HUES6 (cell line): ENCODE data around the gene ADH4.
A peak's percentile ranks its signal among the peaks of the same experiment; 100 is the strongest.
"Not testable (repeated sequence)": the region's sequence is repeated elsewhere in the genome, so short reads cannot be mapped to it uniquely, and the experiment has no call there.

Experiments
- H3K27ac ChIP-seq: 2 replicates; pipeline ENCODE4 v1.7.0; 2013; ENCODE audit warnings: low read depth, mild to moderate bottlenecking, low read length, inconsistent platforms
- H3K27me3 ChIP-seq: 2 replicates; pipeline ENCODE4 v1.6.1; 2013; ENCODE audit warnings: low read length; ENCODE audit not compliant: control insufficient read depth, insufficient read depth
- H3K36me3 ChIP-seq: 2 replicates; pipeline ENCODE4 v1.6.1; 2013; ENCODE audit warnings: low read length; ENCODE audit not compliant: control insufficient read depth, insufficient read depth
- H3K4me1 ChIP-seq: 2 replicates; pipeline ENCODE4 v1.6.1; 2013; ENCODE audit warnings: low read length; ENCODE audit not compliant: control insufficient read depth, insufficient read depth
- H3K4me3 ChIP-seq: 2 replicates; pipeline ENCODE4 v1.5.1; 2013; ENCODE audit warnings: low read depth, low read length
- H3K9ac ChIP-seq: one replicate; pipeline ENCODE4 v1.6.1; 2013; ENCODE audit warnings: mild to moderate bottlenecking, low read length
- H3K9me3 ChIP-seq: 2 replicates; pipeline ENCODE4 v1.6.1; 2013; ENCODE audit warnings: low read depth, low read length; ENCODE audit not compliant: control insufficient read depth, insufficient read depth

ADH4 gene

GRCh38 chr4:99100876-99101275 is 43.2 kb downstream of the ADH4 start:
- Histone ChIP-seq H3K27me3 (no peaks in the 10 kb centered on the region), H3K4me3 (no peak overlapping the region), H3K27ac (no peak overlapping the region), H3K36me3 (no peaks in the 10 kb centered on the region), H3K9me3 (peaks cover 12% of the 10 kb centered on the region), H3K4me1 (no peaks in the 10 kb centered on the region), H3K9ac (no peak overlapping the region)

DNA sequence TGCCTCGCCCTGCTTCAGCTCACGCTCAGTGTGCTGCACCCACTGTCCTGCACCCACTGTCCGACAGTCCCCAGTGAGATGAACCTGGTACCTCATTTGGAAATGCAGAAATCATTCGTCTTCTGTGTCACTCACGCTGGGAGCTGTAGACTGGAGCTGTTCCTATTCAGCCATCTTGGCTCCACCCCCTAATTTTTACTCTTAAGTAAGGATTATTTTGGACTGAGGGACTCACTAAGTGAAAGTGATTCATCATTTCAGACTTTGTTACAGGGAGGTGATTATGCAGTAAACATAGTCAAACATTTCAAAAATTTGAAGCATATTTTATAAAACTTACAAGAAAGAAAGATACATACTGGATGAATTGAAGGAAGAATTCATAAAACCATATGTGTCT is 44.3 kb downstream of the ADH4 start:
- H3K9me3 ChIP-seq: peaks cover 12% of the 10 kb centered on the region
- not testable (repeated sequence) for H3K4me1 ChIP-seq, H3K27ac ChIP-seq, H3K9ac ChIP-seq, H3K4me3 ChIP-seq, H3K27me3 ChIP-seq, H3K36me3 ChIP-seq

DNA sequence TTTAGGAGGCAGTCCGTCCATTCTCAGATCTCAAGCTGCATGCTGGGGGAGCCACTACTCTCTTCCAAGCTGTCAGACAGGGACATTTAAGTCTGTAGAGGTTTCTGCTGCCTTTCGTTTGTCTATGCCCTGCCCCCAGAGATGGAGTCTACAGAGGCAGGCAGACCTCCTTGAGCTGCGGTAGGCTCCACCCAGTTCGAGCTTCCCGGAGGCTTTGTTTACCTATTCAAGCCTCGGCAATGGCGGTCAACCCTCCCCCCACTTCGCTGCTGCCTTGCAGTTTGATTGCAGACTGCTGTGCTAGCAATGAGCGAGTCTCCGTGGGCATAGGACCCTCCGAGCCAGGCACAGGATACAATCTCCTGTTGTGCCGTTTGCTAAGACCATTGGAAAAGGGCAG is 44.8 kb downstream of the ADH4 start:
- no peak overlapping the region for H3K9ac ChIP-seq
- peaks cover 12% of the 10 kb centered on the region for H3K9me3 ChIP-seq
- H3K27me3 ChIP-seq: no peaks in the 10 kb centered on the region
- no peak overlapping the region for H3K27ac ChIP-seq
- H3K4me3 ChIP-seq: no peak overlapping the region
- H3K4me1 ChIP-seq: no peaks in the 10 kb centered on the region
- H3K36me3 ChIP-seq: no peaks in the 10 kb centered on the region

DNA sequence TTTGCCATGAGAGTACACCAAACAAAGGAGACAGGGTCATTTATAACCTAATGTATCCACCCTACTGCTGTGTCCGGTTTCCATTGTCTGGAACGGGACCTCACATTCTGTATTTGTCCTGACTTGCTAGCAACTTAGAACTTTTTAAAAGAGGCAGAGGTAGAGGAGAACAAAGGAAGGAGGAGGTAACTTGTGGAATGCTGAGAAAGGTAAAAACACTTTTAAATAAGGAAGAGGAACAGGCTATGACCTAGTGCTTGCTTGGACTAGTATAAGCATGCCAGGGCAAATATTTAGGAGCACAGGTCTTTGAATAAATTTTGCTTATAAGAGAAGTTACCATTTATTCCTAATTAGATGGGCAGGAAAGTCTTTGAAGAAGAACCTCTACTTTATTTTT is 52.3 kb downstream of the ADH4 start:
- not testable (repeated sequence) for H3K4me3 ChIP-seq, H3K27ac ChIP-seq, H3K27me3 ChIP-seq, H3K9me3 ChIP-seq, H3K36me3 ChIP-seq, H3K9ac ChIP-seq
- 0 out of 2 replicates have a peak, but pooled peaks cover 11% of the 10 kb centered on the region for H3K4me1 ChIP-seq

- no peaks in the 10 kb centered on the region for H3K36me3 ChIP-seq
- H3K27ac ChIP-seq: 0 out of 2 replicates have a peak overlapping the region, but pooled peaks have one; percentile 23
- H3K9me3 ChIP-seq: no peaks in the 10 kb centered on the region
- peak overlapping the region; percentile 84; the same call in 1 of the 2 replicates for H3K4me3 ChIP-seq
- H3K9ac ChIP-seq: no peak overlapping the region
- peaks cover 14% of the 10 kb centered on the region for H3K4me1 ChIP-seq
- no peaks in the 10 kb centered on the region for H3K27me3 ChIP-seq
Observed at GRCh38 chr4:99091216-99091575, 52.9 kb downstream of the ADH4 start.

DNA sequence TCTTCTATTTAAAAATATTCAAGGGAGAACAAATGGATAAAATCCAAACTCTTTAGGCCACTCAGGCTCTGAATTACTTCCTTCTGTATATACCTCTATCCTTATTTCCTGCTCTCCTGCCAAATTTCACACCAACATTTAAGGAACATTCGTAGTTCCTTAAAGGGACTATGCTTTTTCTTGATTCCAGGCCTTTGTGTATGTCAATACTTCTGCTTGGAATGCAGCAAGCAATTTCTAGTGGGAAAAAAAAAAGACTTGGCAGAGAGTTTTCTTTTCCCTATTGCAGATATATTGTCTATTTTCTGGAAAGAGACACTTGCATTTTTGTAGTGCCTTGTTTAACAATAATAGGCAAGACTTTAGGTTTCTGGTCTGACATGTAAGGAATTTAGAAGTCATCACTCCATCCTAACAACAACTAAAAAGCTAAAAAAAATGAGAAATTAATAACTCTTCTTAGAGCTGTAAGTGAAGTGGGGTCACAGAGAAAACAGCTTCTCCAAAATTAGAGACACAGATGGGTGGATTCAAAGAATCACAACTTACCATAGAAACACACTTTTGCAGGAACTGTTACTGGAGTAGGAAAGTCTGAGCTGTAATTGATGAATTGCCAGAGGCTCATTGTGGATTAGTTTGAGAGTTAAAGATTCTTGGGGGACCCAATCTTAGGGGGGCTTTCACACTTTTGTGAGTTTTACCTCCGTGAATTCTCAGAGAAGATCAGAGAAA is 53.4 kb downstream of the ADH4 start:
- Histone ChIP-seq H3K4me3 (peak overlapping the region; percentile 84), H3K9ac (no peak overlapping the region), H3K27me3 (no peaks in the 10 kb centered on the region), H3K36me3 (peaks cover 3% of the 10 kb centered on the region), H3K9me3 (no peaks in the 10 kb centered on the region), H3K4me1 (peaks cover 16% of the 10 kb centered on the region), H3K27ac (0 out of 2 replicates have a peak overlapping the region, but pooled peaks have one; percentile 23)

- Histone ChIP-seq H3K4me3 (peak within 1 kb of the TSS; percentile 84), H3K9ac (peak within 1 kb of the TSS; percentile 96), H3K9me3 (no peaks in the 10 kb centered on the region), H3K4me1 (peaks cover 16% of the 10 kb centered on the region), H3K36me3 (peaks cover 22% of the 10 kb centered on the region), H3K27me3 (no peaks in the 10 kb centered on the region), H3K27ac (peak within 1 kb of the TSS; percentile 82)
Observed at GRCh38 chr4:99088481-99089365, 55.4 kb downstream of the ADH4 start, which contains the start of gene ADH5. ADH5 (minus strand) TSS chr4:99088788; CDS start chr4:99088700, 88 bp downstream.

DNA sequence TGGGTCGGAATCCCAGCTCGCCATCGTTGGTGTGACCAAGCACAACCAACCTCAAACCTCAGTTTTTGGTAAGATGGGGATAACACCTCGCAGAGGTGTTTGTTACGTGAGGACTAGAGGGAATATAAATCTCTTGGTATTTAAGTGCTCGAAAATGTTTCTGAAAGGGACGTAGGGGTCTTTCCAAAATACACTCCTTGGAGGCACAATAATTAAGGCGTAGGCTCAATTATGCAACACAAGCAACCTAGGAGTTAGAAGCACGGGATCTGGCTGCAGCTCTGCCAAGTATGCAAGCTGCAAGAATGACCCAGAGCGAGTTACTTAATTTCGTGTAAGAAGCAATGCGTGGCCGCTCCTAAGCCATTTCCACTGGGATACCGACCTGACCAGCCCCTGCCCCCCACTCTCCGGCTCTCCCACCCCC is 56.1 kb downstream of the ADH4 start:
- H3K27ac ChIP-seq: peak overlapping the region; percentile 81; the same call in 1 of the 2 replicates
- H3K4me1 ChIP-seq: peaks cover 16% of the 10 kb centered on the region
- H3K9ac ChIP-seq: peak overlapping the region; percentile 96
- H3K36me3 ChIP-seq: peaks cover 29% of the 10 kb centered on the region
- peak overlapping the region; percentile 84 for H3K4me3 ChIP-seq
- no peaks in the 10 kb centered on the region for H3K9me3 ChIP-seq
- H3K27me3 ChIP-seq: no peaks in the 10 kb centered on the region

- Histone ChIP-seq H3K27ac (no peak overlapping the region), H3K4me3 (no peak overlapping the region), H3K27me3 (no peaks in the 10 kb centered on the region), H3K4me1 (peaks cover 5% of the 10 kb centered on the region), H3K36me3 (peaks cover 62% of the 10 kb centered on the region), H3K9ac (no peak overlapping the region), H3K9me3 (no peaks in the 10 kb centered on the region)
Observed at GRCh38 chr4:99084595-99084994, 59.5 kb downstream of the ADH4 start.

DNA sequence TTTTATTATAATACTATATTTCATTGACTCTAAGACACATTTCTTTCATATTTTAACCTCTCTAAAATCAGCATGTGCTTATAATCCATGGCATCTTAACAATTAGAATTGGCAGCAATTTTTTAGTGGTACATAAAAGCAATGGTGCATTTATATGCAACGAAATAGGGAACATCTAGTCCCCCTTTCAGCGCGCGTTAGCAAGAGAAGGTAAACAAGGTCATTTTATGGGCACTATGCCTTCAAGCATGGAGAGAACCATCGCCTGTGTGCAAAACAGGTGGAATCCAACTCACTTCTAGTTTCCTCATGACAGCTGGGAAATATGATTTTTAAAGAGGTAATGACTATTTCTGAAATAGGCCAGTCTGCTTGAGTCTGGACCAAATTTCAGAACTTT is 61.9 kb downstream of the ADH4 start:
- H3K27ac ChIP-seq: no peak overlapping the region
- no peak overlapping the region for H3K4me3 ChIP-seq
- peaks cover 5% of the 10 kb centered on the region for H3K4me1 ChIP-seq
- no peaks in the 10 kb centered on the region for H3K27me3 ChIP-seq
- H3K9ac ChIP-seq: no peak overlapping the region
- no peaks in the 10 kb centered on the region for H3K9me3 ChIP-seq
- peaks cover 86% of the 10 kb centered on the region for H3K36me3 ChIP-seq

DNA sequence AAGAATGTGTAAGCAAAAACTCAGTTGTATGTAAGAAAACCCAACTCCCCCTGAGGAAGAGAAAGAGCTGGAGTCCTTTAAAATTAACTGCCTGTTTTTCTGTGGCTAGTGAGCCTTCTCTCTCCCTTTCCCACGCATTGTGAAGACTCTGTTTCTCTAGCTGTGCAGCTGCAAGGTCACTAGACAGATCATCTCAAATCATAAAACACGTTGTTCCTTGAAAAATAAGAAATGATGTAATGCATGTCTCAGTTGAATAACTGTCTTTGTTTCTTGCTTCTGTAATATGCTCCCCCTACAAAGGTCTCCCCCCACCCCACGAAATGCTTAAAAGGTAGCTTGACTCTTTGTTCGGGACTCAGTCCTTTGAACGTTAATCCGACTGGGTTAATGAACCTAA is 63.2 kb downstream of the ADH4 start:
- peaks cover 99% of the 10 kb centered on the region for H3K36me3 ChIP-seq
- not testable (repeated sequence) for H3K4me3 ChIP-seq, H3K4me1 ChIP-seq, H3K9me3 ChIP-seq, H3K27ac ChIP-seq, H3K9ac ChIP-seq, H3K27me3 ChIP-seq
